K562 (cell line): ENCODE measurements around the gene TAF11. TPM values are rescaled to one million over a fixed set of nuclear protein-coding genes. Genes with fewer than 3 reads are reported as not detected.

Experiments used
- CBX8 ChIP-seq: fragments of 200-600 bp; sonication (generic); IDR thresholded peaks from 2 replicates; pipeline ENCODE4 v1.6.1; 2012; ENCODE audit warnings: borderline replicate concordance, mixed run types, low read depth, mild to moderate bottlenecking, moderate library complexity, mixed read lengths, low read length, control low read depth, inconsistent platforms; ENCODE audit not compliant: poor library complexity, severe bottlenecking; ENCODE audit errors: extremely low read depth
- DACH1 ChIP-seq: fragments of 450-650 bp; IDR thresholded peaks from 2 replicates; pipeline ENCODE4 v1.6.1; 2018; ENCODE audit not compliant: partially characterized antibody
- JUNB ChIP-seq: fragments of 450-650 bp; formaldehyde crosslinking; conservative IDR thresholded peaks from 2 replicates; pipeline ENCODE4 v1.4.0; 2020; ENCODE audit warnings: mild to moderate bottlenecking
- KAT7 ChIP-seq: sonication (generic); formaldehyde crosslinking; IDR thresholded peaks from 2 replicates; pipeline ENCODE4 v1.8.0; 2022; ENCODE audit warnings: missing genetic modification reagents, mild to moderate bottlenecking, borderline replicate concordance
- MTA2 ChIP-seq: fragments of 450-650 bp; IDR thresholded peaks from 2 replicates; pipeline ENCODE4 v1.6.1; 2016; ENCODE audit warnings: low read depth
- RNF2 ChIP-seq: sonication (generic); IDR thresholded peaks from 2 replicates; pipeline ENCODE4 v1.6.1; 2016
- SFPQ ChIP-seq: fragments of 200-400 bp; formaldehyde crosslinking; IDR thresholded peaks from 2 replicates; pipeline ENCODE4 v1.6.1; 2017; ENCODE audit warnings: mild to moderate bottlenecking, low read depth, low read length, moderate library complexity
- SIRT6 ChIP-seq: IDR thresholded peaks from one replicate; pipeline ENCODE4 v1.6.1; 2012; ENCODE audit warnings: low read depth, mild to moderate bottlenecking, control low read depth, inconsistent platforms, low read length, moderate library complexity
- SRSF3 ChIP-seq: fragments of 200-400 bp; formaldehyde crosslinking; IDR thresholded peaks from 2 replicates; pipeline ENCODE4 v1.6.1; 2016; ENCODE audit warnings: mild to moderate bottlenecking, low read length, moderate library complexity; ENCODE audit not compliant: insufficient read depth
- ZBTB8A ChIP-seq: fragments of 450-650 bp; IDR thresholded peaks from 2 replicates; pipeline ENCODE4 v1.6.1; 2018; ENCODE audit warnings: mild to moderate bottlenecking, moderate library complexity; ENCODE audit not compliant: partially characterized antibody
- ZNF586 ChIP-seq: fragments of 450-650 bp; formaldehyde crosslinking; conservative IDR thresholded peaks from 2 replicates; pipeline ENCODE4 v1.4.0; 2020; ENCODE audit warnings: mild to moderate bottlenecking, moderate library complexity
- polyA plus RNA-seq, 8 experiments: library from polyadenylated mRNA; depleted of rRNA in 4 of 8; stranded (reverse) in 5 of 8; unstranded in 3 of 8; fragments of >200 nt; fragmentation: Nextera tagmentation in 2 of 8; fragmentation: Illumina TruSeq in 1 of 8; extraction: Ambion mirVana in 2 of 8; extraction: Trizol in 1 of 8; gene quantifications; 2 replicates each; pipeline versions ENCODE4 v1.2.1 to v1.2.3, GENCODE V29; 2011 to 2014; ENCODE audit warnings: inconsistent platforms in 1 of 8, missing spikeins in 1 of 8
- total RNA-seq, 7 experiments: library from RNA; depleted of rRNA in 6 of 7; stranded (reverse); fragments of >200 nt in 6 of 7; fragmentation: Illumina TruSeq in 2 of 7; extraction: Trizol in 2 of 7; gene quantifications; 2 replicates each; pipeline versions ENCODE4 v1.2.1 to v1.2.3, GENCODE V29; 2011 to 2021; ENCODE audit warnings: low replicate concordance in 1 of 7
- TF ChIP-seq, protein P1 (sequence below): sonication (generic); formaldehyde crosslinking; IDR thresholded peaks from 2 replicates; pipeline ENCODE4 v1.8.0; 2022; ENCODE audit warnings: mild to moderate bottlenecking, missing genetic modification reagents, borderline replicate concordance
- TF ChIP-seq, protein P2 (sequence below): fragments of 450-650 bp; IDR thresholded peaks from 2 replicates; pipeline ENCODE4 v1.6.1; 2016; ENCODE audit warnings: low read depth

TAF11 gene
- total and polyA plus RNA-seq, 9 of the 15 experiments (the other 6 are each of a cell fraction or from before 2014, with no cell fraction given): 40.9 to 91.9 (median 71.9) TPM

GRCh38 chr6:34887753-34888513 is at the start of gene TAF11 (continued):
- TF ChIP-seq RNF2 (peak; percentile 63; the same call in 1 of the 2 replicates), DACH1 (no peak), SIRT6 (no peak), MTA2 (no peak), CBX8 (no peak), ZBTB8A (no peak), JUNB (CRISPR knock-in tag) (peak; percentile 81), ZNF586 (CRISPR knock-in tag) (no peak), SFPQ (no peak), KAT7 (CRISPR knock-in tag) (0 out of 2 replicates have a peak, but pooled peaks have one; percentile 86), SRSF3 (no peak)
- TF ChIP-seq, protein P1, sequence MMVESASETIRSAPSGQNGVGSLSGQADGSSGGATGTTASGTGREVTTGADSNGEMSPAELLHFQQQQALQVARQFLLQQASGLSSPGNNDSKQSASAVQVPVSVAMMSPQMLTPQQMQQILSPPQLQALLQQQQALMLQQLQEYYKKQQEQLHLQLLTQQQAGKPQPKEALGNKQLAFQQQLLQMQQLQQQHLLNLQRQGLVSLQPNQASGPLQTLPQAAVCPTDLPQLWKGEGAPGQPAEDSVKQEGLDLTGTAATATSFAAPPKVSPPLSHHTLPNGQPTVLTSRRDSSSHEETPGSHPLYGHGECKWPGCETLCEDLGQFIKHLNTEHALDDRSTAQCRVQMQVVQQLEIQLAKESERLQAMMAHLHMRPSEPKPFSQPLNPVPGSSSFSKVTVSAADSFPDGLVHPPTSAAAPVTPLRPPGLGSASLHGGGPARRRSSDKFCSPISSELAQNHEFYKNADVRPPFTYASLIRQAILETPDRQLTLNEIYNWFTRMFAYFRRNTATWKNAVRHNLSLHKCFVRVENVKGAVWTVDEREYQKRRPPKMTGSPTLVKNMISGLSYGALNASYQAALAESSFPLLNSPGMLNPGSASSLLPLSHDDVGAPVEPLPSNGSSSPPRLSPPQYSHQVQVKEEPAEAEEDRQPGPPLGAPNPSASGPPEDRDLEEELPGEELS (CRISPR knock-in tag): no peak
- TF ChIP-seq, protein P2, sequence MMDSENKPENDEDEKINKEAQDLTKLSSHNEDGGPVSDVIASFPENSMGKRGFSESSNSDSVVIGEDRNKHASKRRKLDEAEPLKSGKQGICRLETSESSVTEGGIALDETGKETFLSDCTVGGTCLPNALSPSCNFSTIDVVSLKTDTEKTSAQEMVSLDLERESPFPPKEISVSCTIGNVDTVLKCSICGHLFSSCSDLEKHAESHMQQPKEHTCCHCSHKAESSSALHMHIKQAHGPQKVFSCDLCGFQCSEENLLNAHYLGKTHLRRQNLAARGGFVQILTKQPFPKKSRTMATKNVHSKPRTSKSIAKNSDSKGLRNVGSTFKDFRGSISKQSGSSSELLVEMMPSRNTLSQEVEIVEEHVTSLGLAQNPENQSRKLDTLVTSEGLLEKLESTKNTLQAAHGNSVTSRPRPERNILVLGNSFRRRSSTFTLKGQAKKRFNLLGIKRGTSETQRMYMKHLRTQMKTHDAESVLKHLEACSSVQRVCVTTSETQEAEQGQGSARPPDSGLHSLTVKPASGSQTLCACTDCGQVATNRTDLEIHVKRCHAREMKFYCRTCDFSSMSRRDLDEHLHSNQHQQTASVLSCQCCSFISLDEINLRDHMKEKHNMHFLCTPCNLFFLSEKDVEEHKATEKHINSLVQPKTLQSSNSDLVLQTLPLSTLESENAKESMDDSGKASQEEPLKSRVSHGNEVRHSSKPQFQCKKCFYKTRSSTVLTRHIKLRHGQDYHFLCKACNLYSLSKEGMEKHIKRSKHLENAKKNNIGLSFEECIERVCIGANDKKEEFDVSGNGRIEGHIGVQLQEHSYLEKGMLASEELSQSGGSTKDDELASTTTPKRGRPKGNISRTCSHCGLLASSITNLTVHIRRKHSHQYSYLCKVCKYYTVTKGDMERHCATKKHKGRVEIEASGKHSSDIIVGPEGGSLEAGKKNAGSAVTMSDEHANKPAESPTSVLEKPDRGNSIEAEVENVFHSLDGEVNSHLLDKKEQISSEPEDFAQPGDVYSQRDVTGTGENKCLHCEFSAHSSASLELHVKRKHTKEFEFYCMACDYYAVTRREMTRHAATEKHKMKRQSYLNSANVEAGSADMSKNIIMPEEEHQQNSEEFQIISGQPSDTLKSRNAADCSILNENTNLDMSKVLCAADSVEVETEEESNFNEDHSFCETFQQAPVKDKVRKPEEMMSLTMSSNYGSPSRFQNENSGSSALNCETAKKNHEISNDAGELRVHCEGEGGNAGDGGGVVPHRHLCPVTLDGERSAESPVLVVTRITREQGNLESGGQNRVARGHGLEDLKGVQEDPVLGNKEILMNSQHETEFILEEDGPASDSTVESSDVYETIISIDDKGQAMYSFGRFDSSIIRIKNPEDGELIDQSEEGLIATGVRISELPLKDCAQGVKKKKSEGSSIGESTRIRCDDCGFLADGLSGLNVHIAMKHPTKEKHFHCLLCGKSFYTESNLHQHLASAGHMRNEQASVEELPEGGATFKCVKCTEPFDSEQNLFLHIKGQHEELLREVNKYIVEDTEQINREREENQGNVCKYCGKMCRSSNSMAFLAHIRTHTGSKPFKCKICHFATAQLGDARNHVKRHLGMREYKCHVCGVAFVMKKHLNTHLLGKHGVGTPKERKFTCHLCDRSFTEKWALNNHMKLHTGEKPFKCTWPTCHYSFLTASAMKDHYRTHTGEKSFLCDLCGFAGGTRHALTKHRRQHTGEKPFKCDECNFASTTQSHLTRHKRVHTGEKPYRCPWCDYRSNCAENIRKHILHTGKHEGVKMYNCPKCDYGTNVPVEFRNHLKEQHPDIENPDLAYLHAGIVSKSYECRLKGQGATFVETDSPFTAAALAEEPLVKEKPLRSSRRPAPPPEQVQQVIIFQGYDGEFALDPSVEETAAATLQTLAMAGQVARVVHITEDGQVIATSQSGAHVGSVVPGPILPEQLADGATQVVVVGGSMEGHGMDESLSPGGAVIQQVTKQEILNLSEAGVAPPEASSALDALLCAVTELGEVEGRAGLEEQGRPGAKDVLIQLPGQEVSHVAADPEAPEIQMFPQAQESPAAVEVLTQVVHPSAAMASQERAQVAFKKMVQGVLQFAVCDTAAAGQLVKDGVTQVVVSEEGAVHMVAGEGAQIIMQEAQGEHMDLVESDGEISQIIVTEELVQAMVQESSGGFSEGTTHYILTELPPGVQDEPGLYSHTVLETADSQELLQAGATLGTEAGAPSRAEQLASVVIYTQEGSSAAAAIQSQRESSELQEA: peak; percentile 92
